IMR-90 (cell line): ENCODE measurements around the gene DNAH8. TPM values are rescaled to one million over a fixed set of nuclear protein-coding genes. Genes with fewer than 3 reads are reported as not detected.

Experiments used
- ATAC-seq: fragments of 200-7000 bp; cut with Tn5 transposase; 2 replicates; pipeline ENCODE4 v1.9.1; 2020; ENCODE audit warnings: low read depth, mild to moderate bottlenecking, moderate library complexity
- BruUV-seq: library from RNA; stranded (reverse); fragments of 400-500 nt; replicated peaks from 2 replicates; lab custom pipeline; 2021; lab: Mats Ljungman, UMichigan
- CTCF ChIA-PET: fragments of 300-600 bp; formaldehyde crosslinking; extraction: SDS; loops from one replicate; lab custom pipeline; 2021; ENCODE audit warnings: antibody characterized with exemption; lab: Yijun Ruan, JAX
- POLR2A ChIA-PET: fragments of 300-600 bp; sonication (Branson Sonifier 250); formaldehyde crosslinking; loops from one replicate; lab custom pipeline; 2022; ENCODE audit warnings: antibody characterized with exemption; ENCODE audit not compliant: unreplicated experiment; lab: Charles Lee
- DNase-seq: peaks from one replicate; pipeline ENCODE4 v3.0.0; 2013
- H2AFZ ChIP-seq: replicated peaks from 2 replicates; pipeline ENCODE3; 2013; ENCODE audit warnings: low read length, mild to moderate bottlenecking; ENCODE audit not compliant: poor library complexity
- H2AK5ac ChIP-seq: 2 replicates; pipeline ENCODE4 v1.6.1; 2013; ENCODE audit warnings: low read depth, low read length, inconsistent platforms
- H2AK9ac ChIP-seq: replicated peaks from 2 replicates; pipeline ENCODE3; 2013; ENCODE audit warnings: mild to moderate bottlenecking, low read depth, low read length, moderate library complexity; ENCODE audit not compliant: poor library complexity
- H2BK120ac ChIP-seq: 2 replicates; pipeline ENCODE4 v1.6.1; 2013; ENCODE audit warnings: low read depth, low read length, inconsistent platforms
- H2BK15ac ChIP-seq: 3 replicates; pipeline ENCODE4 v1.6.1; 2013; ENCODE audit warnings: low read depth, low read length, inconsistent platforms
- H2BK20ac ChIP-seq: 2 replicates; pipeline ENCODE4 v1.6.1; 2013; ENCODE audit warnings: low read depth, mild to moderate bottlenecking, inconsistent platforms, low read length, moderate library complexity
- H2BK5ac ChIP-seq: 2 replicates; pipeline ENCODE4 v1.6.1; 2013; ENCODE audit warnings: mild to moderate bottlenecking, low read depth, low read length, inconsistent platforms; ENCODE audit not compliant: poor library complexity, severe bottlenecking
- H3K14ac ChIP-seq: replicated peaks from 2 replicates; pipeline ENCODE4 v1.6.1; 2013; ENCODE audit warnings: low read depth, low read length, inconsistent platforms
- H3K18ac ChIP-seq: 2 replicates; pipeline ENCODE4 v1.6.1; 2013; ENCODE audit warnings: low read depth, low read length, control low read depth
- H3K23ac ChIP-seq: 2 replicates; pipeline ENCODE4 v1.6.1; 2013; ENCODE audit warnings: low read depth, low read length, inconsistent platforms
- H3K27ac ChIP-seq: 2 replicates; pipeline ENCODE4 v1.5.1; 2013; ENCODE audit warnings: mild to moderate bottlenecking, control low read depth, low read length; ENCODE audit not compliant: insufficient read depth
- H3K27me3 ChIP-seq: 2 replicates; pipeline ENCODE4 v1.6.1; 2013; ENCODE audit warnings: low read length; ENCODE audit not compliant: control insufficient read depth, insufficient read depth
- H3K36me3 ChIP-seq: 2 replicates; pipeline ENCODE4 v1.6.1; 2013; ENCODE audit warnings: low read length, mixed read lengths; ENCODE audit not compliant: control insufficient read depth, insufficient read depth
- H3K4ac ChIP-seq: 2 replicates; pipeline ENCODE4 v1.6.1; 2013; ENCODE audit warnings: low read depth, low read length, inconsistent platforms
- H3K4me1 ChIP-seq: 2 replicates; pipeline ENCODE4 v1.6.1; 2013; ENCODE audit warnings: low read length, mixed read lengths; ENCODE audit not compliant: control insufficient read depth, insufficient read depth
- H3K4me2 ChIP-seq: 2 replicates; pipeline ENCODE4 v1.6.1; 2013; ENCODE audit warnings: low read depth, mild to moderate bottlenecking, control low read depth, low read length, moderate library complexity
- H3K4me3 ChIP-seq: 2 replicates; pipeline ENCODE4 v1.5.1; 2013; ENCODE audit warnings: low read depth, mild to moderate bottlenecking, control low read depth, low read length, moderate library complexity; ENCODE audit not compliant: insufficient read depth
- H3K56ac ChIP-seq: 2 replicates; pipeline ENCODE4 v1.6.1; 2013; ENCODE audit warnings: low read length, inconsistent platforms; ENCODE audit not compliant: insufficient read depth; ENCODE audit errors: extremely low read depth
- H3K79me1 ChIP-seq, 2 experiments: 2 replicates each; pipeline ENCODE4 v1.6.1; 2013; ENCODE audit warnings: low read length in 2 of 2, inconsistent platforms in 1 of 2, low read depth in 1 of 2
- H3K9ac ChIP-seq: 2 replicates; pipeline ENCODE4 v1.6.1; 2013; ENCODE audit warnings: low read depth, low read length, control low read depth
- H3K9me1 ChIP-seq: 2 replicates; pipeline ENCODE4 v1.6.1; 2013; ENCODE audit warnings: low read length, inconsistent platforms; ENCODE audit not compliant: insufficient read depth
- H3K9me3 ChIP-seq: 2 replicates; pipeline ENCODE4 v1.6.1; 2013; ENCODE audit warnings: low read length; ENCODE audit not compliant: control insufficient read depth, insufficient read depth
- H4K20me1 ChIP-seq: 2 replicates; pipeline ENCODE4 v1.6.1; 2013; ENCODE audit warnings: low read length, inconsistent platforms; ENCODE audit not compliant: insufficient read depth
- H4K5ac ChIP-seq: 2 replicates; pipeline ENCODE4 v1.6.1; 2013; ENCODE audit warnings: mild to moderate bottlenecking, low read depth, low read length, control low read depth
- H4K8ac ChIP-seq, 2 experiments: 2 replicates each; pipeline ENCODE4 v1.6.1; 2013; ENCODE audit warnings: low read depth in 2 of 2, low read length in 2 of 2, control low read depth in 1 of 2, inconsistent platforms in 1 of 2
- H4K91ac ChIP-seq: 2 replicates; pipeline ENCODE4 v1.6.1; 2013; ENCODE audit warnings: low read depth, low read length, inconsistent platforms; ENCODE audit not compliant: insufficient read depth
- WGBS, 2 experiments: methylation state at CpG; one replicate each; pipeline versions ENCODE4 v1.1.5 to v1.1.7; 2013; ENCODE audit warnings: missing lambda C conversion rate in 2 of 2; ENCODE audit not compliant: insufficient read length in 1 of 2; ENCODE audit errors: extremely low coverage in 2 of 2; 5-methylcytosine and 5-hydroxymethylcytosine counted together
- dilution Hi-C: fragments of 300-500 bp; cut with HindIII; formaldehyde crosslinking; loops from one replicate; pipeline ENCODE4 v1.14.3; 2018; ENCODE audit warnings: low sequenced_read_pairs; ENCODE audit not compliant: unreplicated experiment
- in situ Hi-C: fragments of 300-500 bp; cut with MboI; formaldehyde crosslinking; loops from 3 replicates; pipeline ENCODE4 v1.14.3; 2019; ENCODE audit warnings: low sequenced_read_pairs, inconsistent platforms, mixed read lengths
- intact Hi-C: fragments of 100-400 bp; cut with micrococcal nuclease; formaldehyde crosslinking; loops from 2 replicates; pipeline ENCODE4 v1.10.0; 2022
- polyA plus RNA-seq, 3 experiments: library from polyadenylated mRNA; depleted of rRNA; stranded (reverse); fragments of >200 nt; gene quantifications; 2 replicates each; pipeline ENCODE4 v1.2.3, GENCODE V29; 2012; ENCODE audit warnings: low replicate concordance in 1 of 3
- total RNA-seq: library from RNA; depleted of rRNA; stranded (reverse); fragments of >200 nt; gene quantifications from 2 replicates; pipeline ENCODE4 v1.2.3, GENCODE V29; 2012
- TF ChIP-seq, protein P1 (sequence below): fragments of 150-350 bp; IDR thresholded peaks from 2 replicates; pipeline ENCODE4 v1.6.1; 2016; ENCODE audit warnings: low read depth, mild to moderate bottlenecking, low read length, moderate library complexity, borderline replicate concordance

The DNAH8 gene
- total and polyA plus RNA-seq, 2 of the 4 experiments (the other 2 are of a cell fraction), result not detected

- POLR2A ChIA-PET, result no interaction called here
- dilution Hi-C loops, result no loop called here
Measured at GRCh38 chr6:39021041-39021440, 305.9 kb downstream of the DNAH8 start.

More at GRCh38 chr6:39021041-39021440, 305.9 kb downstream of the DNAH8 start:
- no peak for DNase-seq
- Histone ChIP-seq H3K4me2 (no peak overlapping the region), H3K23ac (no peak overlapping the region), H2AFZ (no peak overlapping the region), H4K5ac (no peak overlapping the region), H3K27me3 (no peaks in the 10 kb centered on the region), H2AK5ac (no peak overlapping the region), H2BK15ac (no peak overlapping the region), H3K9ac (no peak overlapping the region), H3K9me3 (no peaks in the 10 kb centered on the region), H2BK20ac (no peak overlapping the region), H3K27ac (no peak overlapping the region), H3K14ac (no peak overlapping the region), H3K4me1 (no peaks in the 10 kb centered on the region), H3K4me3 (no peak overlapping the region), H4K8ac (no peak overlapping the region), H2BK5ac (no peak overlapping the region), H3K36me3 (no peaks in the 10 kb centered on the region), H4K20me1 (no peaks in the 10 kb centered on the region), H2AK9ac (no peak overlapping the region), H2BK120ac (no peak overlapping the region), H3K79me1 (no peaks in the 10 kb centered on the region), H3K56ac (no peak overlapping the region), H3K4ac (no peak overlapping the region), H3K9me1 (no peaks in the 10 kb centered on the region), H3K18ac (no peak overlapping the region), H4K91ac (no peak overlapping the region)
- no peak for ATAC-seq
- in situ Hi-C loops (no loop called here), intact Hi-C loops (no loop called here)
- TF ChIP-seq, protein P1, sequence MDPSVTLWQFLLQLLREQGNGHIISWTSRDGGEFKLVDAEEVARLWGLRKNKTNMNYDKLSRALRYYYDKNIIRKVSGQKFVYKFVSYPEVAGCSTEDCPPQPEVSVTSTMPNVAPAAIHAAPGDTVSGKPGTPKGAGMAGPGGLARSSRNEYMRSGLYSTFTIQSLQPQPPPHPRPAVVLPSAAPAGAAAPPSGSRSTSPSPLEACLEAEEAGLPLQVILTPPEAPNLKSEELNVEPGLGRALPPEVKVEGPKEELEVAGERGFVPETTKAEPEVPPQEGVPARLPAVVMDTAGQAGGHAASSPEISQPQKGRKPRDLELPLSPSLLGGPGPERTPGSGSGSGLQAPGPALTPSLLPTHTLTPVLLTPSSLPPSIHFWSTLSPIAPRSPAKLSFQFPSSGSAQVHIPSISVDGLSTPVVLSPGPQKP, result no peak
- WGBS, 2 experiments, result no CpG with 5 or more reads among the region's 2 CpGs
- CTCF ChIA-PET, result interaction anchor here (0.7 to 1.6 kb wide), 2 partner anchors 9 to 1291 kb away, joined by 3 to 4 read pairs; no protein-coding TSS in a partner anchor
- BruUV-seq, result no TSS peak
